GM18505 (cell line): Measurements from ENCODE around the gene KCNMA1.

Experiments
- ATAC-seq: cut with Tn5 transposase; IDR thresholded peaks from one replicate; pipeline ENCODE4 v1.9.1; 2021; ENCODE audit not compliant: unreplicated experiment
- POLR2A ChIP-seq: IDR thresholded peaks from 4 replicates; pipeline ENCODE4 v1.6.1; 2011; ENCODE audit warnings: borderline replicate concordance; ENCODE audit not compliant: insufficient read depth, insufficient read length; ENCODE audit errors: extremely low read depth

KCNMA1 gene

GRCh38 chr10:76868098-76868977, 769.3 kb downstream of the KCNMA1 start:
- ATAC-seq, result no peak

GRCh38 chr10:76866841-76867586, 770.6 kb downstream of the KCNMA1 start:
- TF ChIP-seq POLR2A, result no peak
- ATAC-seq, result no peak

More at GRCh38 chr10:76868098-76868977, 769.3 kb downstream of the KCNMA1 start:
- TF ChIP-seq POLR2A, result no peak

- no peak for ATAC-seq
- TF ChIP-seq POLR2A, result no peak
These were observed 772.7 kb downstream of the KCNMA1 start for GRCh38 chr10:76864922-76865321.

- ATAC-seq, result no peak
- no peak for TF ChIP-seq POLR2A
These were observed 778.9 kb downstream of the KCNMA1 start for GRCh38 chr10:76858721-76859120.

GRCh38 chr10:76840802-76841201, 796.8 kb downstream of the KCNMA1 start:
- ATAC-seq, result no peak
- TF ChIP-seq POLR2A, result no peak

- no peak for ATAC-seq
- no peak for TF ChIP-seq POLR2A
These were observed 798.3 kb downstream of the KCNMA1 start for GRCh38 chr10:76839276-76839675.

- ATAC-seq, result no peak
- no peak for TF ChIP-seq POLR2A
These were observed 807.4 kb downstream of the KCNMA1 start for GRCh38 chr10:76830218-76830617.

- ATAC-seq, result no peak
These were observed 807.9 kb downstream of the KCNMA1 start for GRCh38 chr10:76829724-76830123.

More at GRCh38 chr10:76829724-76830123, 807.9 kb downstream of the KCNMA1 start:
- TF ChIP-seq POLR2A, result no peak
